Transverse colon (tissue), 4 donors: Measurements from ENCODE around the gene MATN1. TPM values are rescaled to one million over a fixed set of nuclear protein-coding genes. Genes with fewer than 3 reads are reported as not detected.

Source experiments
- DNase-seq: peaks from one replicate; pipeline ENCODE4 v3.0.0-alpha.2; 2019
- H3K27ac ChIP-seq, 4 donors: fragments of 200-600 bp; sonication (generic); 2 replicates each; pipeline ENCODE4 v1.5.1; 2016 to 2018; ENCODE audit warnings: inconsistent platforms in 4 of 4
- H3K27me3 ChIP-seq: fragments of 200-600 bp; sonication (generic); 2 replicates; pipeline ENCODE4 v1.5.1; 2017; ENCODE audit warnings: inconsistent platforms
- H3K36me3 ChIP-seq, 4 donors: fragments of 200-600 bp; sonication (generic); 2 replicates each; pipeline ENCODE4 v1.5.1; 2017 to 2019; ENCODE audit warnings: inconsistent platforms in 4 of 4
- H3K4me1 ChIP-seq, 4 donors: fragments of 200-600 bp; sonication (generic); 2 replicates each; pipeline ENCODE4 v1.5.1; 2017 to 2020; ENCODE audit warnings: inconsistent platforms in 4 of 4
- H3K4me3 ChIP-seq, 4 donors: fragments of 200-600 bp; sonication (generic); 1 replicate in 1 of 4; 2 replicates in 3 of 4; pipeline versions ENCODE4 v1.5.1 to v1.6.1; 2017 to 2019; ENCODE audit warnings: inconsistent platforms in 4 of 4
- H3K9me3 ChIP-seq, 2 donors: fragments of 200-600 bp; sonication (generic); 2 replicates each; pipeline ENCODE4 v1.5.1; 2017 to 2019; ENCODE audit warnings: inconsistent platforms in 2 of 2
- CTCF ChIP-seq, 5 experiments: fragments of 200-600 bp in 3 of 5; fragments of 450-650 bp in 2 of 5; sonication (generic) in 3 of 5; IDR thresholded peaks; 1 replicate in 2 of 5; 2 replicates in 3 of 5; pipeline ENCODE4 v1.5.1; 2016 to 2017; ENCODE audit warnings: antibody characterized with exemption in 5 of 5, inconsistent platforms in 3 of 5, mild to moderate bottlenecking in 2 of 5, moderate library complexity in 1 of 5
- EP300 ChIP-seq: sonication (generic); formaldehyde crosslinking; IDR thresholded peaks from one replicate; pipeline ENCODE4 v1.6.1; 2017; ENCODE audit warnings: antibody characterized with exemption, low read depth
- POLR2A ChIP-seq: fragments of 450-650 bp; IDR thresholded peaks from one replicate; pipeline ENCODE4 v1.6.1; 2016; ENCODE audit warnings: antibody characterized with exemption, mild to moderate bottlenecking, moderate library complexity
- POLR2AphosphoS5 ChIP-seq, 3 donors: sonication (generic); formaldehyde crosslinking; IDR thresholded peaks; one replicate each; pipeline ENCODE4 v1.6.1; 2016; ENCODE audit warnings: antibody characterized with exemption in 3 of 3
- WGBS, 2 donors: methylation state at CpG; one replicate each; pipeline ENCODE4 v1.1.5; 2018; ENCODE audit warnings: low coverage in 1 of 2; 5-methylcytosine and 5-hydroxymethylcytosine counted together
- in situ Hi-C, 4 donors: fragments of 200-750 bp; cut with MboI; loops; one replicate each; pipeline versions ENCODE4 v1.15.0 to v1.15.1; 2017; ENCODE audit warnings: low sequenced_read_pairs in 3 of 4, low pct_ligation_motif_present in 1 of 4, low pct_unique_long_range_greater_than_20kb in 1 of 4
- intact Hi-C: fragments of 100-400 bp; cut with DNase I; formaldehyde crosslinking; loops from one replicate; pipeline ENCODE4 v1.15.1; 2023; ENCODE audit warnings: low total_unique reads
- total RNA-seq, 4 donors: library from RNA; depleted of rRNA; stranded (reverse); fragments of >200 nt; gene quantifications; one replicate each; pipeline ENCODE4 v1.1.0, GENCODE V29; 2016

The MATN1 gene
- total RNA-seq, 4 donors from 2014 or later: not detected

GRCh38 chr1:30715886-30716285 lies 7.5 kb downstream of the MATN1 start:
- intact Hi-C loops: no loop called here
- WGBS, 2 donors: 95% methylated on average over 11 of the region's 11 CpGs; no CpG with 5 or more reads in 1 of the 2 donors

GRCh38 chr1:30715216-30715615 lies 8.2 kb downstream of the MATN1 start:
- no peak overlapping the region for H3K27ac ChIP-seq
- H3K9me3 ChIP-seq: peaks cover 0 to 4% of the 10 kb centered on the region in 2 donors
- no peaks in the 10 kb centered on the region for H3K36me3 ChIP-seq
- in situ Hi-C loops: loop anchor here in 3 of 4 donors (10.0 to 25.0 kb wide), 3 partner anchors 200 to 1480 kb away; partner anchors contain the start of genes MECR (in 3 of the 3) and PTPRU (in 3 of the 3)
- TF ChIP-seq POLR2A (no peak), POLR2AphosphoS5 (IDR thresholded peaks at IDR 0.05) (no peak), EP300 (no peak), CTCF (IDR thresholded peaks at IDR 0.05) (peak in 2 of 5 experiments; percentile 19 to 27)
- H3K4me1 ChIP-seq: peaks cover 5 to 15% (median 10%) of the 10 kb centered on the region in 4 donors
- H3K27me3 ChIP-seq: no peaks in the 10 kb centered on the region
- no peak for DNase-seq
- 86 to 90% methylated on average over 1 to 2 of the region's 2 CpGs for WGBS, 2 donors
- H3K4me3 ChIP-seq: no peak overlapping the region
- intact Hi-C loops: no loop called here

More at GRCh38 chr1:30715886-30716285, 7.5 kb downstream of the MATN1 start:
- DNase-seq: no peak
- in situ Hi-C loops: loop anchor here in 3 of 4 donors (10.0 to 25.0 kb wide), 3 partner anchors 199 to 1481 kb away; partner anchors contain the start of genes MECR (in 3 of the 3) and PTPRU (in 3 of the 3)
- no peaks in the 10 kb centered on the region for H3K27me3 ChIP-seq
- H3K4me3 ChIP-seq: no peak overlapping the region
- H3K27ac ChIP-seq: no peak overlapping the region
- TF ChIP-seq EP300: no peak
- no peak for TF ChIP-seq POLR2AphosphoS5 (IDR thresholded peaks at IDR 0.05)
- TF ChIP-seq CTCF (IDR thresholded peaks at IDR 0.05): no peak
- no peak for TF ChIP-seq POLR2A
- H3K4me1 ChIP-seq: peaks cover 5 to 15% (median 10%) of the 10 kb centered on the region in 4 donors
- H3K36me3 ChIP-seq: no peaks in the 10 kb centered on the region
- peaks cover 0 to 4% of the 10 kb centered on the region in 2 donors for H3K9me3 ChIP-seq

- Histone ChIP-seq H3K4me1 (peaks cover 4 to 13% (median 9%) of the 10 kb centered on the region in 4 donors), H3K27me3 (no peaks in the 10 kb centered on the region), H3K4me3 (no peak overlapping the region), H3K27ac (no peak overlapping the region), H3K9me3 (peaks cover 0 to 4% of the 10 kb centered on the region in 2 donors), H3K36me3 (no peaks in the 10 kb centered on the region)
- 80 to 90% methylated on average over 1 to 8 of the region's 8 CpGs for WGBS, 2 donors
- in situ Hi-C loops (loop anchor here in 3 of 4 donors (10.0 to 25.0 kb wide), 3 partner anchors 200 to 1480 kb away; partner anchors contain the start of genes MECR (in 3 of the 3) and PTPRU (in 3 of the 3)), intact Hi-C loops (no loop called here)
- DNase-seq: no peak
- TF ChIP-seq POLR2A (no peak), POLR2AphosphoS5 (IDR thresholded peaks at IDR 0.05) (no peak), CTCF (IDR thresholded peaks at IDR 0.05) (no peak)
These were observed 8.8 kb downstream of the MATN1 start for GRCh38 chr1:30714536-30715090.

GRCh38 chr1:30714025-30714424 lies 9.4 kb downstream of the MATN1 start:
- intact Hi-C loops (no loop called here), in situ Hi-C loops (loop anchor here in 3 of 4 donors (10.0 to 25.0 kb wide), 3 partner anchors 201 to 1479 kb away; partner anchors contain the start of genes MECR (in 3 of the 3) and PTPRU (in 3 of the 3))
- Histone ChIP-seq H3K4me3 (no peak overlapping the region), H3K27ac (no peak overlapping the region), H3K9me3 (peaks cover 0 to 4% of the 10 kb centered on the region in 2 donors), H3K27me3 (no peaks in the 10 kb centered on the region), H3K4me1 (peaks cover 0 to 7% (median 4%) of the 10 kb centered on the region in 4 donors), H3K36me3 (no peaks in the 10 kb centered on the region)
- no peak for DNase-seq
- 63% methylated on average over 4 of the region's 4 CpGs; no CpG with 5 or more reads in 1 of the 2 donors for WGBS, 2 donors
- TF ChIP-seq POLR2AphosphoS5 (IDR thresholded peaks at IDR 0.05): no peak
- no peak for TF ChIP-seq CTCF (IDR thresholded peaks at IDR 0.05)
- no peak for TF ChIP-seq POLR2A
- no peak for TF ChIP-seq EP300
